A375 (cell line): Measurements from ENCODE around the gene SEMA6C. TPM values are rescaled to one million over a fixed set of nuclear protein-coding genes. Genes with fewer than 3 reads are reported as not detected.

Source experiments
- total RNA-seq: library from RNA; depleted of rRNA; stranded (reverse); fragments of >200 nt; shearing (Covaris generic); gene quantifications from 2 replicates; pipeline ENCODE4 v1.2.3, GENCODE V29; 2014; rRNA removed

Gene SEMA6C
- 1.1 and 2.3 TPM in 2 replicates for total RNA-seq

GRCh38 chr1:151146412-151147131 lies at the start of gene SEMA6C:
Gene SEMA6C, minus strand, starts transcription at chr1:151146631. Its CDS starts 4,010 bp downstream, at chr1:151142621.

GRCh38 chr1:151189637-151190445 lies 43.4 kb upstream of the SEMA6C start, which contains the start of gene VPS72:
Gene VPS72, minus strand, starts transcription at chr1:151190197. Its CDS starts 76 bp downstream, at chr1:151190121.

GRCh38 chr1:151175863-151176262 lies 29.4 kb upstream of the SEMA6C start, which contains the start of gene TMOD4:
Gene TMOD4, minus strand, starts transcription at chr1:151175981. Its CDS starts 1,106 bp downstream, at chr1:151174875.

GRCh38 chr1:151165738-151166504 lies 19.5 kb upstream of the SEMA6C start, which contains the start of the genes LYSMD1 and SCNM1:
Gene LYSMD1, minus strand, starts transcription at chr1:151165902. Its CDS starts 644 bp downstream, at chr1:151165258.
Gene SCNM1, plus strand, starts transcription at chr1:151166144. Its CDS starts 9 bp downstream, at chr1:151166153.

GRCh38 chr1:151156515-151156819 lies 10.0 kb upstream of the SEMA6C start, which contains the start of gene TNFAIP8L2:
Gene TNFAIP8L2, plus strand, starts transcription at chr1:151156649. Its CDS starts 2,049 bp downstream, at chr1:151158698.

Other genes with a start within 250 kb of the SEMA6C start
- gene SETDB1, start 220.3 kb downstream of the SEMA6C start, total RNA-seq = 53.2 and 66.0 TPM in 2 replicates
- 143 and 158 TPM in 2 replicates for gene CERS2, start 171.8 kb downstream of the SEMA6C start, total RNA-seq
- 2.4 and 2.7 TPM in 2 replicates for gene ANXA9, start 164.3 kb downstream of the SEMA6C start, total RNA-seq
- gene MINDY1, start 139.7 kb downstream of the SEMA6C start, total RNA-seq = 12.5 and 13.5 TPM in 2 replicates
- gene PRUNE1, start 138.2 kb downstream of the SEMA6C start, total RNA-seq = 14.7 and 15.2 TPM in 2 replicates
- 0.30 and 2.2 TPM in 2 replicates for gene BNIPL, start 110.0 kb downstream of the SEMA6C start, total RNA-seq
- 4.3 and 6.8 TPM in 2 replicates for gene C1orf56, start 98.9 kb downstream of the SEMA6C start, total RNA-seq
- 79.9 and 87.9 TPM in 2 replicates for gene CDC42SE1, start 87.0 kb downstream of the SEMA6C start, total RNA-seq
- gene MLLT11, start 86.2 kb downstream of the SEMA6C start, total RNA-seq = 7.4 and 7.6 TPM in 2 replicates
- 8.9 and 13.4 TPM in 2 replicates for gene GABPB2, start 75.9 kb downstream of the SEMA6C start, total RNA-seq
- gene TNFAIP8L2, start 10.0 kb upstream of the SEMA6C start, total RNA-seq = not detected in 2 replicates
- 13.2 and 15.1 TPM in 2 replicates for gene LYSMD1, start 19.3 kb upstream of the SEMA6C start, total RNA-seq
- gene SCNM1, start 19.5 kb upstream of the SEMA6C start, total RNA-seq = 129 and 130 TPM in 2 replicates
- gene TMOD4, start 29.4 kb upstream of the SEMA6C start, total RNA-seq = 0.38 and 0.40 TPM in 2 replicates
- gene VPS72, start 43.6 kb upstream of the SEMA6C start, total RNA-seq = 92.9 and 126 TPM in 2 replicates
- 72.2 and 99.9 TPM in 2 replicates for gene PIP5K1A, start 51.9 kb upstream of the SEMA6C start, total RNA-seq
- gene PSMD4, start 108.1 kb upstream of the SEMA6C start, total RNA-seq = 491 and 493 TPM in 2 replicates
- gene ZNF687, start 135.7 kb upstream of the SEMA6C start, total RNA-seq = 33.5 and 34.2 TPM in 2 replicates
- 70.3 and 78.9 TPM in 2 replicates for gene PI4KB, start 180.8 kb upstream of the SEMA6C start, total RNA-seq
- gene RFX5, start 200.6 kb upstream of the SEMA6C start, total RNA-seq = 99.2 and 108 TPM in 2 replicates
- not detected in 2 replicates for gene SELENBP1, start 226.1 kb upstream of the SEMA6C start, total RNA-seq